Muscle of leg (tissue), 11 donors: Measurements from ENCODE around the gene KRTAP12-2. TPM values are rescaled to one million over a fixed set of nuclear protein-coding genes. Genes with fewer than 3 reads are reported as not detected.
"Not testable (repeated sequence)": the region's sequence is repeated elsewhere in the genome, so short reads cannot be mapped to it uniquely, and the experiment has no call there.

Source experiments
- DNase-seq: peaks from one replicate; pipeline ENCODE4 v3.0.0; 2013
- H3K27ac ChIP-seq: one replicate; pipeline ENCODE4 v1.5.1; 2013; ENCODE audit warnings: mild to moderate bottlenecking, low read length, control low read depth
- H3K27me3 ChIP-seq: one replicate; pipeline ENCODE4 v1.6.1; 2013; ENCODE audit warnings: low read length; ENCODE audit not compliant: control insufficient read depth, insufficient read depth
- H3K36me3 ChIP-seq: one replicate; pipeline ENCODE4 v1.6.1; 2013; ENCODE audit warnings: low read length; ENCODE audit not compliant: control insufficient read depth, insufficient read depth
- H3K4me1 ChIP-seq: one replicate; pipeline ENCODE4 v1.6.1; 2013; ENCODE audit warnings: low read length; ENCODE audit not compliant: control insufficient read depth, insufficient read depth
- H3K4me3 ChIP-seq: one replicate; pipeline ENCODE4 v1.5.1; 2013; ENCODE audit warnings: low read length, control low read depth
- H3K9me3 ChIP-seq: replicated peaks from 2 replicates; pipeline ENCODE4 v1.6.1; 2013; ENCODE audit warnings: low read depth, low read length; ENCODE audit not compliant: control insufficient read depth
- whole genome bisulfite sequencing: methylation state at CpG from one replicate; pipeline ENCODE4 v1.1.5; 2013; ENCODE audit warnings: missing lambda C conversion rate; ENCODE audit not compliant: insufficient coverage; 5-methylcytosine and 5-hydroxymethylcytosine counted together
- polyA plus RNA-seq, 8 donors: library from polyadenylated mRNA; unstranded; fragments of 120-200 nt; gene quantifications; one replicate each; pipeline versions ENCODE4 v1.2.1 to v1.2.3, GENCODE V29; 2013; ENCODE audit warnings: inconsistent platforms in 1 of 8, low replicate concordance in 1 of 8; ENCODE audit not compliant: insufficient read length in 8 of 8, insufficient read depth in 1 of 8
- total RNA-seq: library from RNA; stranded (reverse); fragments of 120-200 nt; gene quantifications from one replicate; pipeline ENCODE4 v1.2.4, GENCODE V29; 2013

Gene KRTAP12-2
- total and polyA plus RNA-seq, 9 donors, result not detected

DNA sequence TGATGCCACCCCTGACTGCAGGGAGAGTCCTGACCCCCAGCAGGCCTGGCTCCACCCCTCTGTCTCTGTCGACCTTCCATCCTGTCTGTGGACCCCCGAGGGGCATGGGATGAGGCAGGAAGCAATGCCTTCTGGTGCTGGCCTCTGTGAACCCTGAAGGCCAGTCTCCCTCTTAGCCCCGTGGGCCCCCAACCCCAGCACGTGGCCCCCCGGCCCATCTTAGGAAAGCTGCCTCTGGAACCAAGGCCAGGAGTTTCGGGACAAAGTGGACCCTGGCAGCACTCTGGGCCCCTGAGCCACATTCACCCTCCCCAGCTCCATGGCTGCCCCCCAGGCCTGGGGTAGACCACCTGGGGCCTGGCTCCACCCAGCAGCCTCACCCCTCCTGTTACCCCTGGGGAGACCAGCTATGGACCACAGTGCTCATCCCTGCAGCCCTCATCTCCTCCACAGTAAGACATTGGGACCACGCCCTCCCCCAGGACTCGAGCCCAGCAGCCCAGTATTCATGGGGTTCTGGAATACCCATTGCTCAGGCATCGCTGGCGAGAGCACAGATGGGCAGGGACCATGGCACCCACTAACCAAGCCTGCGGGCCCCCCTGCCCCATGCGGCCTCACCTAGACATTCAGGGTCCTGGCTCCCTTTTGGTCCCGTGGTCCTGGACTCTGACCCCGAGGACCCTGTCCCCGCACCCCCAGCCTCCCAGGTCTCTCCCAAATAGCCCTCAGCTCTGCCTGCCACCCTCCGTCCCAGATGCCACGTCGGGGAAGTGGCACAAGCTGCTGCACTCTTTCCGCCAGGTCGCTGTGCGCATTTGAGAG, 28.0 kb downstream of the KRTAP12-2 start:
- not testable (repeated sequence) for H3K4me3 ChIP-seq, H3K36me3 ChIP-seq, H3K27me3 ChIP-seq, H3K4me1 ChIP-seq, DNase-seq, H3K9me3 ChIP-seq, H3K27ac ChIP-seq
- 89% methylated on average over 13 of the region's 21 CpGs for WGBS

DNA sequence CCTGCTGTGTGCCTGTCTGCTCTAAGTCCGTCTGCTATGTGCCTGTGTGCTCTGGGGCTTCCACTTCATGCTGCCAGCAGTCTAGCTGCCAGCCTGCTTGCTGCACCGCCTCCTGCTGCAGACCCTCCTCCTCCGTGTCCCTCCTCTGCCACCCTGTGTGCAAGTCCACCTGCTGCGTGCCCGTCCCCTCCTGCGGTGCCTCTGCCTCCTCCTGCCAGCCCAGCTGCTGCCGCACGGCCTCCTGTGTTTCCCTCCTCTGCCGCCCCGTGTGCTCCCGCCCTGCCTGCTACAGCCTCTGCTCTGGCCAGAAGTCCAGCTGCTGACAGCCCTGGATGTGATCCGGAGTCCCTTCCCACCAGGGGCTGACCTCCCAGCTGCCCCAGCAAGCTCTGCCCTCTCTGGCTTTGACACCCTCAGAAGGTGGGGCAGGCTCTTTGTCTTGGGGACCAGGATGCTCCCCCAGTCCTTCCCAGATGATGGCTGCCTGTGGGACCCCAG, 28.8 kb downstream of the KRTAP12-2 start:
- H3K4me1 ChIP-seq, H3K27ac ChIP-seq, H3K27me3 ChIP-seq, H3K36me3 ChIP-seq, H3K9me3 ChIP-seq, DNase-seq, H3K4me3 ChIP-seq: not testable (repeated sequence)
- WGBS, result 57% methylated on average over 3 of the region's 12 CpGs

DNA sequence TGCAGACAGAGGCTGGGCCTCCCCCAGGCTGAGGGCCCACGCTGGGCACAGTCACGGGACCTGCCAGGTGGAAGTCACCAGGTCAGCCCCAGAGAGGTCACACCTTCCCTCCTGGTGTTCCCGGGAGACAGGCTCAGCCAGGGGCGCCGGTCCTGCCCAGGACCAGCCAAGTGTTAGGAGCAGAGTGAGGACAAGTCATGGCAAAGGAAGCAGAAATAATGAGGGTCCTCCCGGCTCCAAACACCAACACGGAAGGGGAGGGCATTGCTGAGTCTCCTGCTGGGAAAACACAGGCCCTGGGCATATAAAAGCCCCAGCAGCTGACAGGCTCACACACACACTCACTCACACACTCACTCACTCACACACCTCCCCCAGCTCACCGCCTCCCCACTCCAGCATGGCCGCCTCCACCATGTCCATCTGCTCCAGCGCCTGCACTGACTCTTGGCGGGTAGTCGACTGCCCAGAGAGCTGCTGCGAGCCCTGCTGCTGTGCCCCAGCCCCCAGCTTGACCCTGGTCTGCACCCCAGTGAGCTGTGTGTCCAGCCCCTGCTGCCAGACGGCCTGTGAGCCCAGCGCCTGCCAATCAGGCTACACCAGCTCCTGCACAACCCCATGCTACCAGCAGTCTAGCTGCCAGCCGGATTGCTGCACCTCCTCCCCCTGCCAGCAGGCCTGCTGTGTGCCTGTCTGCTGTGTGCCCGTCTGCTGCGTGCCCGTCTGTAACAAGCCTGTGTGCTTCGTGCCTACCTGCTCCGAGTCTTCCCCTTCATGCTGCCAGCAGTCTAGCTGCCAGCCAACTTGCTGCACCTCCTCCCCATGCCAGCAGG, 29.5 kb downstream of the KRTAP12-2 start, which contains the start of gene KRTAP10-10:
Gene KRTAP10-10 (plus strand): TSS at position 339 of the 833 bp plus-strand sequence. CDS start 62 bp downstream, at position 401.
- WGBS, result 61% methylated on average over 15 of the region's 21 CpGs
- Histone ChIP-seq H3K9me3 (peaks cover 2% of the 10 kb centered on the region), H3K4me3 (no peak within 1 kb of the TSS), H3K4me1 (peaks cover 2% of the 10 kb centered on the region), H3K36me3 (no peaks in the 10 kb centered on the region), H3K27me3 (no peaks in the 10 kb centered on the region), H3K27ac (no peak within 1 kb of the TSS)
- no peak for DNase-seq

- WGBS, result 72% methylated on average over 13 of the region's 15 CpGs
Measured at GRCh38 chr21:44636209-44637017, 30.3 kb downstream of the KRTAP12-2 start.

DNA sequence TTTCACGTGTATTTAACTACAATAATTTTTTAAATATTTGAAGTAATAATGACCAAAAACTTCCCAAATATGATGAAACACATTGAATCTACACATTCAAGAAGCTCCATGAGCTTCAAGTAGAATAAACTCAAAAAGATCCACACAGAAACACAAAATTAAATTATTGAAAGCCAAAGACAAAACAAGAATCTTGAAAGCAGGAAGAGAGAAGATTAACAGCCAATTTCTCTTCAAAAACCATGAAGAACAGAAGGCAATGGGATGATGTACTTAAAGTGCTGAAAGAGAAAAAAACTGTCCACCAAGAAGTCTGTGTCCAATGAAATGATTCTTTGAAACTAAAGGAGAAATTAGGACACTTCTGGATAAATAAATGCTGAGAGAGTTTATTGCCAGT, 34.7 kb downstream of the KRTAP12-2 start:
- WGBS, result no CpG with 5 or more reads among the region's 1 CpG
- no peak overlapping the region for H3K4me3 ChIP-seq

More at GRCh38 chr21:44636209-44637017, 30.3 kb downstream of the KRTAP12-2 start:
- Histone ChIP-seq H3K9me3 (peaks cover 6% of the 10 kb centered on the region), H3K27ac (no peak overlapping the region), H3K27me3 (no peaks in the 10 kb centered on the region), H3K36me3 (no peaks in the 10 kb centered on the region), H3K4me1 (peaks cover 2% of the 10 kb centered on the region), H3K4me3 (no peak overlapping the region)
- DNase-seq, result no peak

GRCh38 chr21:44630440-44630839, 36.3 kb downstream of the KRTAP12-2 start:
- 76% methylated on average over 2 of the region's 2 CpGs for WGBS
- Histone ChIP-seq H3K4me1 (peaks cover 3% of the 10 kb centered on the region), H3K9me3 (peaks cover 7% of the 10 kb centered on the region), H3K4me3 (no peak overlapping the region), H3K27me3 (peaks cover 6% of the 10 kb centered on the region), H3K36me3 (no peaks in the 10 kb centered on the region), H3K27ac (no peak overlapping the region)
- no peak for DNase-seq

More for the DNA sequence above, 34.7 kb downstream of the KRTAP12-2 start:
- Histone ChIP-seq H3K4me1 (peaks cover 3% of the 10 kb centered on the region), H3K9me3 (peaks cover 7% of the 10 kb centered on the region), H3K27me3 (peaks cover 6% of the 10 kb centered on the region), H3K27ac (no peak overlapping the region), H3K36me3 (no peaks in the 10 kb centered on the region)
- no peak for DNase-seq

DNA sequence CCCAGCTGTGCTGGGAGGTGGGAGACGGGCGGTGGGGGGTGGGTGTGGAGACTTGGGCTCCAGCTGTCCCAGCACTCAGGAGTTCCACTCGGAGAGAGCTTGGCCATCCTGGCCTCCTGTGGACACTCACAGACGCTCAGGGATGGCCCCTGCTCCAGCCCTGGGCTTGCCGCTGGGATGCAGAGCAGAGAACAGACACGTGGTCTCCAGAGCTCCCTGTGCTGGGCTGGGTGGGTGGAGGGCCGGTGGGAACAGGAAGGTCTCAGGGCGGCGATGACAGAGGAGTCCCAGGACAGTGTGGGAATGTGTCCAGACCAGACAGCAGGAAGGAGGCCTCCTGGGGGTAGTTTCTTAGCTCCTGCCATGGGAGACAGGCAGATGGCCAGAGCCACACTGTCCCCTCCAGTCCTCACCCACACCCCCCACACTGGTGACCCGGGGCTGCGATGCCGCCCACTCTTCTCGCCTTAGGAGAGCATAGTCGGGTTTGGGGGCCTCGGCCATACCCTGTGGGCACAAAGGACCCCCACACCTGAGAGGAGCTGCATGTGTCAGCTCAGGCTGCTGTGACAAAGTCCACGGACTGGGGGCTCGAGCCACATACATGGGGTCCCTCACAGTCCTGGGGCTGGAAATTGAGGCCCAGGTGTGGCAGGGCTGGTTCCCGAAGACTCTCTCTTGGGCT, 37.9 kb downstream of the KRTAP12-2 start:
- peaks cover 13% of the 10 kb centered on the region for H3K9me3 ChIP-seq

GRCh38 chr21:44627831-44628233, 38.9 kb downstream of the KRTAP12-2 start:
- H3K9me3 ChIP-seq, result peaks cover 18% of the 10 kb centered on the region
- H3K36me3 ChIP-seq, H3K4me3 ChIP-seq, H3K27ac ChIP-seq, DNase-seq, H3K4me1 ChIP-seq, H3K27me3 ChIP-seq: not testable (repeated sequence)
- 26% methylated on average over 14 of the region's 15 CpGs for WGBS

More for the DNA sequence above, 37.9 kb downstream of the KRTAP12-2 start:
- H3K4me1 ChIP-seq, result peaks cover 3% of the 10 kb centered on the region
- no peaks in the 10 kb centered on the region for H3K36me3 ChIP-seq
- DNase-seq, result no peak
- 58% methylated on average over 9 of the region's 18 CpGs for WGBS
- H3K27ac ChIP-seq, result no peak overlapping the region
- H3K27me3 ChIP-seq, result peaks cover 6% of the 10 kb centered on the region
- no peak overlapping the region for H3K4me3 ChIP-seq

GRCh38 chr21:44627181-44627822, 39.4 kb downstream of the KRTAP12-2 start:
- H3K4me1 ChIP-seq, DNase-seq, H3K27ac ChIP-seq, H3K36me3 ChIP-seq, H3K27me3 ChIP-seq, H3K4me3 ChIP-seq: not testable (repeated sequence)
- peaks cover 20% of the 10 kb centered on the region for H3K9me3 ChIP-seq
- 82% methylated on average over 13 of the region's 20 CpGs for WGBS
